Gastrocnemius medialis (tissue), 4 donors: Measurements from ENCODE around the gene SNAP47. TPM values are rescaled to one million over a fixed set of nuclear protein-coding genes. Genes with fewer than 3 reads are reported as not detected.

Experiments
- ATAC-seq, 2 donors: fragments of 150-250 bp; one replicate each; pipeline ENCODE4 v1.9.1; 2016
- DNase-seq, 2 donors: peaks; one replicate each; pipeline ENCODE4 v3.0.0-alpha.2; 2019
- H3K27ac ChIP-seq, 4 donors: fragments of 200-600 bp; sonication (generic); 1 replicate in 1 of 4; 2 replicates in 3 of 4; pipeline ENCODE4 v1.5.1; 2016 to 2018; ENCODE audit warnings: mild to moderate bottlenecking in 2 of 4, moderate library complexity in 1 of 4
- H3K27me3 ChIP-seq, 3 donors: fragments of 200-600 bp; sonication (generic) in 2 of 3; 1 replicate in 1 of 3; 2 replicates in 2 of 3; pipeline versions ENCODE4 v1.5.1 to v1.6.0; 2016 to 2019; ENCODE audit warnings: mild to moderate bottlenecking in 1 of 3, moderate library complexity in 1 of 3
- H3K36me3 ChIP-seq, 2 donors: fragments of 200-600 bp; sonication (generic) in 1 of 2; one replicate each; pipeline ENCODE4 v1.5.1; 2017 to 2018
- H3K4me1 ChIP-seq, 2 donors: fragments of 200-600 bp; sonication (generic) in 1 of 2; one replicate each; pipeline ENCODE4 v1.5.1; 2016 to 2017; ENCODE audit warnings: mild to moderate bottlenecking in 2 of 2
- H3K4me3 ChIP-seq, 4 donors: fragments of 200-600 bp; sonication (generic) in 3 of 4; 1 replicate in 1 of 4; 2 replicates in 3 of 4; pipeline ENCODE4 v1.5.1; 2016 to 2019; ENCODE audit warnings: mild to moderate bottlenecking in 2 of 4
- H3K9me3 ChIP-seq, 3 donors: fragments of 200-600 bp; sonication (generic) in 2 of 3; 1 replicate in 1 of 3; 2 replicates in 2 of 3; pipeline ENCODE4 v1.5.1; 2016 to 2019
- CTCF ChIP-seq, 5 experiments: fragments of 450-650 bp in 3 of 5; fragments of 200-600 bp in 2 of 5; sonication (generic) in 2 of 5; IDR thresholded peaks in 4 of 5; conservative IDR thresholded peaks in 1 of 5; 1 replicate in 4 of 5; 2 replicates in 1 of 5; pipeline ENCODE4 v1.5.1; 2016 to 2019; ENCODE audit warnings: antibody characterized with exemption in 5 of 5, mild to moderate bottlenecking in 3 of 5, moderate library complexity in 3 of 5
- POLR2A ChIP-seq, 2 donors: fragments of 450-650 bp; IDR thresholded peaks; one replicate each; pipeline ENCODE4 v1.6.1; 2017; ENCODE audit warnings: antibody characterized with exemption in 2 of 2, mild to moderate bottlenecking in 2 of 2, moderate library complexity in 2 of 2
- in situ Hi-C, 4 donors: fragments of 200-750 bp; cut with MboI; loops; one replicate each; pipeline versions ENCODE4 v1.15.0 to v1.8.0; 2017; ENCODE audit warnings: low sequenced_read_pairs in 4 of 4
- intact Hi-C: fragments of 100-400 bp; cut with DNase I; formaldehyde crosslinking; loops from one replicate; pipeline ENCODE4 v1.15.1; 2023; ENCODE audit warnings: low total_unique reads
- total RNA-seq, 4 donors: library from RNA; depleted of rRNA; stranded (reverse); fragments of >200 nt; gene quantifications; one replicate each; pipeline versions ENCODE4 v1.1.0 to v1.2.3, GENCODE V29; 2016

Gene SNAP47
- total RNA-seq, 4 donors from 2014 or later: 30.2 to 42.7 (median 37.9) TPM

GRCh38 chr1:227777646-227778045 lies 42.4 kb downstream of the SNAP47 start:
- Histone ChIP-seq H3K27ac (no peak overlapping the region), H3K36me3 (peaks cover 0 to 11% of the 10 kb centered on the region in 2 donors), H3K27me3 (no peaks in the 10 kb centered on the region), H3K9me3 (no peaks in the 10 kb centered on the region), H3K4me1 (no peaks in the 10 kb centered on the region), H3K4me3 (no peak overlapping the region)
- ATAC-seq (no peak), DNase-seq (no peak)
- in situ Hi-C loops: loop anchor here in 1 of 4 donors (10.0 kb wide), 1 partner anchor 177 kb away; no protein-coding TSS in a partner anchor
- no peak for TF ChIP-seq POLR2A (IDR thresholded peaks at IDR 0.05)
- no peak for TF ChIP-seq CTCF (IDR thresholded peaks at IDR 0.05 in 4 of 5, conservative IDR thresholded peaks at IDR 0.05 in 1 of 5)
- intact Hi-C loops: no loop called here

GRCh38 chr1:227778401-227778947 lies 43.2 kb downstream of the SNAP47 start:
- no peaks in the 10 kb centered on the region for H3K9me3 ChIP-seq
- H3K27ac ChIP-seq: no peak overlapping the region
- peaks cover 0 to 11% of the 10 kb centered on the region in 2 donors for H3K36me3 ChIP-seq
- TF ChIP-seq POLR2A (IDR thresholded peaks at IDR 0.05) (no peak), CTCF (IDR thresholded peaks at IDR 0.05 in 4 of 5, conservative IDR thresholded peaks at IDR 0.05 in 1 of 5) (no peak)
- ATAC-seq (no peak), DNase-seq (no peak)
- intact Hi-C loops (no loop called here), in situ Hi-C loops (loop anchor here in 1 of 4 donors (10.0 kb wide), 1 partner anchor 176 kb away; no protein-coding TSS in a partner anchor)
- H3K27me3 ChIP-seq: no peaks in the 10 kb centered on the region
- H3K4me1 ChIP-seq: no peaks in the 10 kb centered on the region
- no peak overlapping the region for H3K4me3 ChIP-seq

- ATAC-seq (no peak), DNase-seq (no peak)
- intact Hi-C loops: no loop called here
- Histone ChIP-seq H3K9me3 (no peaks in the 10 kb centered on the region), H3K4me1 (no peaks in the 10 kb centered on the region), H3K4me3 (no peak overlapping the region), H3K27me3 (no peaks in the 10 kb centered on the region), H3K27ac (no peak overlapping the region), H3K36me3 (peaks cover 0 to 11% of the 10 kb centered on the region in 2 donors)
- TF ChIP-seq CTCF (IDR thresholded peaks at IDR 0.05 in 4 of 5, conservative IDR thresholded peaks at IDR 0.05 in 1 of 5): no peak
- no peak for TF ChIP-seq POLR2A (IDR thresholded peaks at IDR 0.05)
- in situ Hi-C loops: loop anchor here in 1 of 4 donors (10.0 kb wide), 1 partner anchor 176 kb away; no protein-coding TSS in a partner anchor
Observed at GRCh38 chr1:227779021-227779441, 43.8 kb downstream of the SNAP47 start.

GRCh38 chr1:227779685-227780084 lies 44.5 kb downstream of the SNAP47 start:
- Histone ChIP-seq H3K4me3 (no peak overlapping the region), H3K27me3 (no peaks in the 10 kb centered on the region), H3K36me3 (peaks cover 0 to 11% of the 10 kb centered on the region in 2 donors), H3K9me3 (no peaks in the 10 kb centered on the region), H3K27ac (no peak overlapping the region), H3K4me1 (no peaks in the 10 kb centered on the region)
- no peak for TF ChIP-seq POLR2A (IDR thresholded peaks at IDR 0.05)
- no peak for TF ChIP-seq CTCF (IDR thresholded peaks at IDR 0.05 in 4 of 5, conservative IDR thresholded peaks at IDR 0.05 in 1 of 5)
- DNase-seq (no peak), ATAC-seq (no peak)
- intact Hi-C loops (no loop called here), in situ Hi-C loops (loop anchor here in 1 of 4 donors (10.0 kb wide), 1 partner anchor 175 kb away; no protein-coding TSS in a partner anchor)
